ENCODE measurements around the gene DUS1L.
A peak's percentile ranks its signal among the peaks of the same experiment; 100 is the strongest.

Gene DUS1L

DNA sequence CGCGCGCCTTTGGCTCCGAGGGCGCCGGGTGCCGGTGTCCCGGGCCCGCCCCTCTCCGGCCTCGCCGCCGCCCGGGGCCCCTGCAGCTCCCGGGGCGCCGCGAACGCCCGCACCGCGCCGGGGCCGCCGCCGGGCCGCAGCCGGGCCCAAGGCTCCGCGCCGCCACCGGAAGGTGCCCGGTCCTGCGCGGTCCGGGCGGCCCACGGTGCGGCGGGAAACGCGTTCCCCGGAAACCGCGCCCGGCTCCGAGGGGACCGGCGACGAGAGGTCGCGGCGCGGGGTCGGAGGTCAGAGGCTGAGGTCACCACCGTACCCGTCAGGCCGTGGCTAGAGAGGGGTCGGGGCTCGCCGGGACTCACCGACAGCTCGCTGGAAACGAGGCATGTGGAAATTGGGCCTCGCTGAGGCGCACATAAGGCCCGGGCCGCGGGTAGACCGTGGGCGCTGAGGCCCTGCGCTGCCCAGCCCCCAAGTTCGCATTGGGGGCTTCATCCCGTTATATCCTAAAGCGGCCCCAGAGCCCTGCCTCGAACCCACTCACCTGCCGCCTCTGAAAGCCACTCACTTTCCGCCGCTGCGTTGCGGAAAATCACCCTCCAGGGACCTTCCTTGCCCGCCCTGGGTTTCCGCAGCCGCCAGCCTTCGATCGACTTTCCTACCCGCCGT is at the start of gene DUS1L:
Gene DUS1L, minus strand, starts transcription at position 167 of the 666 bp plus-strand sequence. CDS start 745 bp downstream, outside the sequence.
- Mint-ChIP-seq H3K4me3 (peak within 1 kb of the TSS; percentile 83), H3K27ac (peak within 1 kb of the TSS; percentile 87), H3K4me1 (peaks cover 16% of the 10 kb centered on the region), H3K27me3 (no peaks in the 10 kb centered on the region), H3K9me3 (no peaks in the 10 kb centered on the region), H3K36me3 (ENCODE audit: low read depth) (no peaks in the 10 kb centered on the region)
- ATAC-seq (peak; percentile 77), DNase-seq (peak; percentile 81)

DNA sequence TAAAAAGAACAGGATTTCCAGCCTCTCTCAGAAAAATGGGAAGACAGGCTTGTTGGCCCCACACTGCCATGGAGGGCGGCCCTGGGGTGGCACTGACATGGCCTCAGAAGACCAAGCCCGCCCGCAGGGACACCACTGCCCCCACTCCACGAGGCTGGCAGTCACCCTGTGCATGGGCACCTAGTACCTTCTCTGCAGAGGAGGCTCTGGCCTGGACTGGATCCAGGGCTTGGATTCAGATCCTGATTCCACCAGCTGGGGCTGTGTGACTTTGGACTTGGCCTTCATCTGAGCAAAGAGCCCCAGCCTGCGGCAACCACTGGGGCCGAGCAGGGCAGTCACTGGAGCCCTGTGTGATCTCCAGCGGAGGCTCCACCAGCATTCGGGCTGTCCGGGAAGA is 49.3 kb upstream of the DUS1L start:
- Mint-ChIP-seq H3K9me3 (no peaks in the 10 kb centered on the region), H3K36me3 (ENCODE audit: low read depth) (no peaks in the 10 kb centered on the region), H3K4me3 (no peak overlapping the region), H3K4me1 (peaks cover 14% of the 10 kb centered on the region), H3K27me3 (no peaks in the 10 kb centered on the region), H3K27ac (no peak overlapping the region)
- ATAC-seq (no peak), DNase-seq (no peak)

DNA sequence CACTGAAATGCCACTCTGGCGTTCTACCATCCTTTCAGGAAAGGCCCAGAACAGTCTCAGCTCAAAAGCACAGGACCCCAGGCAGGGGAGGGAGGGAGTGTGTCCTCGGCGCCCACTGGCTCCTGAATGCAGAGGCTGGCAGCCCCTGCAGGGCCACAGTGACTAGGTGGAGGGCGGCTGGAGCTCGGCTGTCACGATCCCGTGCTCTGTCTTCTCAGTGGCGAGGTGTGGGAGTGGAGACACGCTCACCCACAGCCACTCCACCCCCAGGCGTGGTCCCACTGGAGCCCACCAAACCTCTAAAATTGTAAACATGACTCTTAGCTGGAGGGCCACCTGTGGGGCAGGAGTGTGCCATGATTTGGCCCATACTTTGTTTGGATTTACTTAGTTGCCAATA is 48.8 kb upstream of the DUS1L start:
- H3K36me3 Mint-ChIP-seq (ENCODE audit: low read depth), result no peaks in the 10 kb centered on the region
- DNase-seq, result no peak
- no peak overlapping the region for H3K27ac Mint-ChIP-seq
- H3K4me3 Mint-ChIP-seq, result no peak overlapping the region
- H3K9me3 Mint-ChIP-seq, result no peaks in the 10 kb centered on the region
- H3K4me1 Mint-ChIP-seq, result peaks cover 11% of the 10 kb centered on the region
- ATAC-seq, result no peak
- no peaks in the 10 kb centered on the region for H3K27me3 Mint-ChIP-seq

- H3K27ac Mint-ChIP-seq, result no peak overlapping the region
- no peaks in the 10 kb centered on the region for H3K9me3 Mint-ChIP-seq
- peaks cover 13% of the 10 kb centered on the region for H3K4me1 Mint-ChIP-seq
- H3K4me3 Mint-ChIP-seq, result no peak overlapping the region
- no peaks in the 10 kb centered on the region for H3K27me3 Mint-ChIP-seq
- H3K36me3 Mint-ChIP-seq (ENCODE audit: low read depth), result no peaks in the 10 kb centered on the region
- ATAC-seq, result no peak
- DNase-seq, result no peak
These were observed 48.3 kb upstream of the DUS1L start for GRCh38 chr17:82113941-82114340.

- DNase-seq (no peak), ATAC-seq (no peak)
- Mint-ChIP-seq H3K27ac (no peak overlapping the region), H3K36me3 (ENCODE audit: low read depth) (no peaks in the 10 kb centered on the region), H3K4me1 (peaks cover 13% of the 10 kb centered on the region), H3K9me3 (no peaks in the 10 kb centered on the region), H3K27me3 (no peaks in the 10 kb centered on the region), H3K4me3 (no peak overlapping the region)
These were observed 47.8 kb upstream of the DUS1L start for GRCh38 chr17:82113422-82113821.

- Mint-ChIP-seq H3K27ac (no peak overlapping the region), H3K27me3 (no peaks in the 10 kb centered on the region), H3K36me3 (ENCODE audit: low read depth) (no peaks in the 10 kb centered on the region), H3K4me1 (peaks cover 13% of the 10 kb centered on the region), H3K4me3 (no peak overlapping the region), H3K9me3 (no peaks in the 10 kb centered on the region)
- no peak for ATAC-seq
- DNase-seq, result no peak
These were observed 47.3 kb upstream of the DUS1L start for GRCh38 chr17:82112914-82113311.

DNA sequence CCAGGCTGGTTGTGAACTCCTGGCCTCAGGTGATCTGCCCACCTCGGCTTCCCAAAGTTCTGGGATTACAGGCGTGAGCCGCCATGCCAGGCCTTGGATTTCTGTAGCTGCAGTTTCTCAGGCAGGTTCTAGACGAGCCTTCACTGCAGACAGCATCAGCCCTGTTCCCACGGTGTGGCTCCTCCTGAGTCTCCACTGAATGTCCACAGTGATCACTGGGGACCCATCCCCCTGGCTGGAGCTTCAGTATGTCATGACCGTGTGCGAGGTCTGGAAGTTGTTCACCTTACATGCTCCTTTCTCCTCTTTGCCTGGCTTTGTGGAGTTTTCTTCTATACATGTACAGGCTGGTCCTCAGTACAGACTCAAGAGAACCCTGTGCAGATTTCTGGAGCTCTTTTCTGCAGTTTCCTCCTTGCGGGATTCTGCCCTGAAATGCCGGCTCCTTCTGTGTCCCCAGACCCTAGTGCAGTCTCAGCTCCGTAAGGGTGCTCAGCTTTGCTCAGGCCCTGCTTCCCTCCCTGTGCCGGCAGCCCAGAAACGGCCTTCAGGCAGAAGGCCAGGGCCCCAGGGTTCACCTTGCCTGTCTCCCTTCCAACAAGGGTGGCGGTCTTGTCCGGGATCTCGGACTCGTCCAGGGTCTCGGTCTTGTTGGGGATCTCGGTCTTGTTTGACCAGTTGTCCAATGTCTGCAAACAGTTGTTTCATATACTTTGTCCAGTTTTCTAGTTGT is 46.7 kb upstream of the DUS1L start:
- H3K4me3 Mint-ChIP-seq, result no peak overlapping the region
- H3K9me3 Mint-ChIP-seq, result no peaks in the 10 kb centered on the region
- peaks cover 13% of the 10 kb centered on the region for H3K4me1 Mint-ChIP-seq
- no peak overlapping the region for H3K27ac Mint-ChIP-seq
- DNase-seq (no peak), ATAC-seq (no peak)
- no peaks in the 10 kb centered on the region for H3K27me3 Mint-ChIP-seq
- no peaks in the 10 kb centered on the region for H3K36me3 Mint-ChIP-seq (ENCODE audit: low read depth)

GRCh38 chr17:82110298-82110697 is 44.7 kb upstream of the DUS1L start:
- DNase-seq (no peak), ATAC-seq (peak; percentile 33)
- no peak overlapping the region for H3K4me3 Mint-ChIP-seq
- H3K36me3 Mint-ChIP-seq (ENCODE audit: low read depth), result no peaks in the 10 kb centered on the region
- H3K4me1 Mint-ChIP-seq, result peaks cover 23% of the 10 kb centered on the region
- no peaks in the 10 kb centered on the region for H3K27me3 Mint-ChIP-seq
- H3K9me3 Mint-ChIP-seq, result no peaks in the 10 kb centered on the region
- peak overlapping the region; percentile 29 for H3K27ac Mint-ChIP-seq

DNA sequence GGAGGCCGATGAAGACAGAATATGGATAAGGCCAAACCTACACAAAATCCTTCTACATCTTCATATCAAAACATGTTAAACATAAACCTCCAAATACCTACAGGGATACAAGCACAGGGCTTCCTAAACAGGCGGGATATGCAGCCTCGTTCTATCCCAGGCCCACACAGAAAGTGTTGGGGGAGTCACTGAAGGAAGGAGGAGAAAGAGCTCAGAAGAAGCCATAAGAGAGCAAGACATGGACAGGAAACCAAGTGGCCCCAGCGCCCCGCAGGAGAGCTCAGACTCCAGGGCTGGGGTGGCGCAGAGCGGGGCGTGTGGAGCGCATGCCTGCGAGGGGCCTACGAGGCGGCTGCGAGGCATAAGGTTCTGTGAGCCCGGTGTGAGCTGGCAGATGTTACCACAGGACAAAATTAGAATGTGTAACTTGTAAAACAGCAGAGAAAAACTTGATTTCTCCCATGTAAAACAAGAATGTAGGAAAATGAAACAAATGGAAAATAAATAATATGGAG is 43.4 kb upstream of the DUS1L start:
- DNase-seq, result no peak
- Mint-ChIP-seq H3K27ac (peak overlapping the region; percentile 9), H3K9me3 (no peaks in the 10 kb centered on the region), H3K4me3 (no peak overlapping the region), H3K27me3 (no peaks in the 10 kb centered on the region), H3K4me1 (peaks cover 27% of the 10 kb centered on the region), H3K36me3 (ENCODE audit: low read depth) (no peaks in the 10 kb centered on the region)
- no peak for ATAC-seq

GRCh38 chr17:82108496-82108945 is 42.9 kb upstream of the DUS1L start:
- H3K9me3 Mint-ChIP-seq, result no peaks in the 10 kb centered on the region
- no peak overlapping the region for H3K4me3 Mint-ChIP-seq
- no peaks in the 10 kb centered on the region for H3K27me3 Mint-ChIP-seq
- ATAC-seq (no peak), DNase-seq (no peak)
- H3K27ac Mint-ChIP-seq, result peak overlapping the region; percentile 9
- peaks cover 27% of the 10 kb centered on the region for H3K4me1 Mint-ChIP-seq
- no peaks in the 10 kb centered on the region for H3K36me3 Mint-ChIP-seq (ENCODE audit: low read depth)

DNA sequence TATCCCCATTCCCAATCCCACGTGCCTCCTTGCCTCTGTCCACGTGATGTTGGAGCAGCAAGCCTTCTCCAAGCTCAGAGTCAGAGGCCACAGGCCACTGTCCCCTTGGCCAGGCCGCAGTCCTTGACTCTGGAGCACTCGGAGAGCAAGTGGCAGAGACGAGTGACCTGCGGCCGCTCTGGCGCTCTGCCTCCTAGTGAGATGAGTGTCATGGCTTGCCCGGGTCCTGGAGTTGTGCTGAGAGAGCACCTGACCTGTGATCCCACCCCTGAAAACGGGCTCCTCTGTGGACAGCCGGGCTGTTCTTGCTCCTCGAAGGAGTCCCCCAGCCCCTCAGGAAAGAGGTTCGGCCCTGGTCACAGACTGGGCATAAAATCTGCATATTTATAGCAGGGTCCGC is 42.4 kb upstream of the DUS1L start:
- ATAC-seq (no peak), DNase-seq (no peak)
- Mint-ChIP-seq H3K4me1 (peaks cover 27% of the 10 kb centered on the region), H3K36me3 (ENCODE audit: low read depth) (no peaks in the 10 kb centered on the region), H3K27ac (no peak overlapping the region), H3K27me3 (no peaks in the 10 kb centered on the region), H3K4me3 (no peak overlapping the region), H3K9me3 (no peaks in the 10 kb centered on the region)

DNA sequence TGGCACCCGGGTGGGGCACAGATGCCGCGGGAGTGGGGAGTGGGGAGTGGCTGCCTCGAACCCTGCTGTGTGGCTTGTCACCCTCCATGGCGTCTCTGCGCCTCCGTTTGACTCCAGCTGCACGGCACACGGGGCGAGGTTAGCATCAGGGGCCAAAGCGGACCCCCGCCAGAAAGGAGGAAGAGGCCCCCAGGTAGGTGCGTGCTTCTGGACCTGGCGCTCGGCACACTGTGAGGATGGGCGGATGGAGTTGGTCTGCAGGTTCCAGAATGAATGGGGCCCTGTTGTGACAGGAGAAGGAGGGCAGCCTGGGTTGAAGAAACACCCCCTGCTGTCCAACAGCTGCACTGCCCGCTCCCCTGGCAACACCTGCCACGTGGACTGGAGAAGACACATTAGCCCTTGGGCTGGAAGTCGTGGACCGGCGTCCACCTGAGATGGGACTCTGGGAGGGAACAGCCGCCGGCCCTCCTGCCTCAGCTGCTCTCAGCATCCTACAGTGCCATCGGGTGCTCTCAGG is 41.8 kb upstream of the DUS1L start:
- Mint-ChIP-seq H3K4me3 (no peak overlapping the region), H3K27me3 (no peaks in the 10 kb centered on the region), H3K36me3 (ENCODE audit: low read depth) (no peaks in the 10 kb centered on the region), H3K27ac (peak overlapping the region; percentile 27), H3K4me1 (peaks cover 27% of the 10 kb centered on the region), H3K9me3 (no peaks in the 10 kb centered on the region)
- no peak for ATAC-seq
- DNase-seq, result no peak

DNA sequence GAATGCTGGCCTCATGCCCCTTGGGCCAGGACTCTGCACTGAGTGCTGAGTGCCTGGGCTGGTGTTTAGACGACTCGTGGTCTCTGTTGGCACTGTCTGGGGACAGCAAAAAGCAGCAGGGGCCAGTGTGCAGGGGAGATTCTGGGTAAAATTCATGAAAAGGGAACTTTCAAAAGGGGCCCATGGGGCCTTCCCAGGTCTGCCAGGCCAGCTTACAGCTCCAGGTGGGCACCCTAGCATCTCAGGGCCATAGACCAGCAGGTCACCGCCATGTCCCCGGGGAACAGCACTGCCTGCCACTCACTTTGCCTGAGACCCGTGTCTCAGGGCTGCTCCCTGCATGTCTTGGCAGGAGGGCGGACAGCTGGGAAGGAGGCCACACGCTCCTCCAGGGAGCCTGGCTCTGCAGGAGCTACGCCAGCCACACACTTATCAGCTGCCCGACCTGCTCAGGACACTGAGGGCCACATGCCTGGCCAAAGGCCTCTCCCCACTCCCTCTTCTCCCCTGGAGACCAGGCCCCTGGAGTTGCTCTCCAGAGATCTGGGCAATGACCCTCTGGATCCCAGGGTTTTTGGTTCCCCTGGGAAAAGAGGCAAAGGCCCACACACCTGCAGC is 41.2 kb upstream of the DUS1L start:
- DNase-seq (no peak), ATAC-seq (no peak)
- H3K27me3 Mint-ChIP-seq, result no peaks in the 10 kb centered on the region
- peak overlapping the region; percentile 94 for H3K27ac Mint-ChIP-seq
- no peaks in the 10 kb centered on the region for H3K36me3 Mint-ChIP-seq (ENCODE audit: low read depth)
- H3K4me1 Mint-ChIP-seq, result peaks cover 27% of the 10 kb centered on the region
- no peaks in the 10 kb centered on the region for H3K9me3 Mint-ChIP-seq
- H3K4me3 Mint-ChIP-seq, result peak overlapping the region; percentile 89

DNA sequence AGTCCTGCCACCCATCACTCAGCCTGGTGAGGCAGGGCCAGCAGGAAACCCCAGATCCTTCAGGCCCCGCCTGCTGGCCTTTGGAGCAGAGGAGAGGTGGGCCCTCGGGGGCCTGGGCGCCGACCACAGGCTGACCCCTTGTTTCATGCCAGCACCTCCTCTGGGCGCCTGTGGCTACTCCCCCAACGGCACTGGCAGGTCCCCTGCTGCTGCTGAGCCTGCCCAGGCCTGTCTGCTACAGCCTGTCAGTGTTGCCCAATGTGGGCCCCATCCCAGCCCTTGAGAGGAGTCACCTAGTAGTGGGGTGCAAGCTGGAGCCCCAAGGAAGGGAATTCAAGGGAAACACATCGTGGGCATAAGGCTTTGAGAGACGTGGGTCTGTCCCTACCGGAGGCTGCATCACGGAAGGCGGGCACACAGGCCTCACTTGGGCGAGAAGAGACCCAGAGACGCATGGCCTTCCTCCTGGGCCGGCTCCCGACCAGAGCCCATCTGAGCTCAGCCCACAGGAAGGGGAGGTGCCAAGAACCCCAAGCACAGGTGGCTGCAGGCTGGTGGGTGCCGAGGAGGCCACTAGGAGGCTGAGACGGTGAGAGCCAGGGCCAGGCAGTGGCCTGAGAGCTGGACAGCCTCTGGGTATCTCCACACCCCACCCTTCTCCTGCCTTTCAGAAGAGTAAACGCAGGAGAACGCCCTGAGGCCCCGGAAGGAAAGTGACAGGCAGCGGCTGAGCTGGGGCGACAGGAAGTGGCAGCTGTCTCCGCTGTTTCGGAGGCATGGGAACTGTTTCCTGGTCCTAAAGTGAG is 40.5 kb upstream of the DUS1L start:
- H3K4me3 Mint-ChIP-seq, result peak overlapping the region; percentile 89
- H3K27ac Mint-ChIP-seq, result peak overlapping the region; percentile 94
- no peaks in the 10 kb centered on the region for H3K9me3 Mint-ChIP-seq
- peak; percentile 89 for ATAC-seq
- H3K4me1 Mint-ChIP-seq, result peaks cover 28% of the 10 kb centered on the region
- no peaks in the 10 kb centered on the region for H3K27me3 Mint-ChIP-seq
- H3K36me3 Mint-ChIP-seq (ENCODE audit: low read depth), result no peaks in the 10 kb centered on the region
- DNase-seq, result peak; percentile 76
